HEK293 (cell line): ENCODE results near the gene LAPTM4A.

Source experiments
- CTCF ChIA-PET: fragments of 350-600 bp; formaldehyde crosslinking; extraction: SDS; loops from one replicate; lab custom pipeline; 2021; ENCODE audit warnings: antibody characterized with exemption; lab: Yijun Ruan, JAX
- POLR2A ChIA-PET: fragments of 300-600 bp; formaldehyde crosslinking; extraction: SDS; loops from one replicate; lab custom pipeline; 2020; ENCODE audit warnings: antibody characterized with exemption, inconsistent platforms; lab: Yijun Ruan, JAX
- H3K27ac ChIP-seq: fragments of 200-500 bp; sonication (Bioruptor generic); 2 replicates; pipeline ENCODE4 v1.5.1; 2014; ENCODE audit warnings: low read depth, low read length, control low read depth, inconsistent platforms; ENCODE audit errors: extremely low read depth
- H3K36me3 ChIP-seq, 2 experiments: fragments of 200-500 bp in 1 of 2; sonication (Bioruptor generic) in 1 of 2; 1 replicate in 1 of 2; 2 replicates in 1 of 2; pipeline ENCODE4 v1.5.1; 2014 to 2017; ENCODE audit warnings: inconsistent platforms in 2 of 2, low read length in 2 of 2; ENCODE audit not compliant: control insufficient read depth in 2 of 2, insufficient read depth in 1 of 2
- H3K4me1 ChIP-seq: fragments of 200-500 bp; sonication (Bioruptor generic); 2 replicates; pipeline ENCODE4 v1.5.1; 2014; ENCODE audit warnings: mild to moderate bottlenecking, low read length, inconsistent platforms; ENCODE audit not compliant: control insufficient read depth, insufficient read depth
- H3K4me3 ChIP-seq: 2 replicates; pipeline ENCODE4 v1.5.1; 2011; ENCODE audit warnings: low read depth, mild to moderate bottlenecking, control low read depth, low read length, moderate library complexity
- H3K9me3 ChIP-seq: fragments of 200-500 bp; sonication (Bioruptor generic); 2 replicates; pipeline ENCODE4 v1.5.1; 2014; ENCODE audit warnings: low read depth, low read length, inconsistent platforms; ENCODE audit not compliant: control insufficient read depth, insufficient read depth
- GLI2 ChIP-seq: fragments of 450-650 bp; formaldehyde crosslinking; IDR thresholded peaks from 2 replicates; pipeline ENCODE4; 2017; ENCODE audit warnings: missing biosample characterization, missing genetic modification characterization, low read depth, borderline replicate concordance
- GLI4 ChIP-seq: fragments of 450-650 bp; formaldehyde crosslinking; IDR thresholded peaks from 2 replicates; pipeline ENCODE4 v1.5.1; 2016; ENCODE audit warnings: missing biosample characterization, missing genetic modification characterization
- PRDM4 ChIP-seq: fragments of 450-650 bp; formaldehyde crosslinking; IDR thresholded peaks from 2 replicates; pipeline ENCODE4 v1.5.1; 2017; ENCODE audit warnings: missing biosample characterization, missing genetic modification characterization
- REPIN1 ChIP-seq: fragments of 450-650 bp; formaldehyde crosslinking; IDR thresholded peaks from 2 replicates; pipeline ENCODE4 v1.5.1; 2017; ENCODE audit warnings: missing biosample characterization, missing genetic modification characterization, low read depth
- SETDB1 ChIP-seq: IDR thresholded peaks from one replicate; pipeline ENCODE4 v1.6.1; 2017; ENCODE audit warnings: mild to moderate bottlenecking, low read length, moderate library complexity, mixed read lengths; ENCODE audit not compliant: insufficient read length
- ZBTB1 ChIP-seq: fragments of 450-650 bp; formaldehyde crosslinking; IDR thresholded peaks from 2 replicates; pipeline ENCODE4 v1.5.1; 2016; ENCODE audit warnings: missing biosample characterization, missing genetic modification characterization
- ZIC2 ChIP-seq: fragments of 450-650 bp; formaldehyde crosslinking; IDR thresholded peaks from 2 replicates; pipeline ENCODE4 v1.5.1; 2016; ENCODE audit warnings: missing biosample characterization, missing genetic modification characterization
- ZNF114 ChIP-seq: fragments of 450-650 bp; formaldehyde crosslinking; IDR thresholded peaks from 2 replicates; pipeline ENCODE4 v1.5.0; 2017; ENCODE audit warnings: missing biosample characterization, missing genetic modification characterization
- ZNF202 ChIP-seq: fragments of 450-650 bp; formaldehyde crosslinking; IDR thresholded peaks from 2 replicates; pipeline ENCODE4 v1.5.1; 2016; ENCODE audit warnings: missing biosample characterization, missing genetic modification characterization, borderline replicate concordance
- ZNF423 ChIP-seq: fragments of 450-650 bp; formaldehyde crosslinking; IDR thresholded peaks from 2 replicates; pipeline ENCODE4 v1.5.1; 2016; ENCODE audit warnings: missing biosample characterization, missing genetic modification characterization
- ZNF514 ChIP-seq: fragments of 450-650 bp; formaldehyde crosslinking; IDR thresholded peaks from 2 replicates; pipeline ENCODE4 v1.5.1; 2016; ENCODE audit warnings: missing biosample characterization, missing genetic modification characterization
- ZNF558 ChIP-seq: fragments of 450-650 bp; formaldehyde crosslinking; IDR thresholded peaks from 2 replicates; pipeline ENCODE4 v1.5.1; 2016; ENCODE audit warnings: missing biosample characterization, missing genetic modification characterization
- ZNF560 ChIP-seq: fragments of 450-650 bp; formaldehyde crosslinking; IDR thresholded peaks from 2 replicates; pipeline ENCODE4 v1.5.1; 2017; ENCODE audit warnings: missing biosample characterization, missing genetic modification characterization, borderline replicate concordance
- ZNF658 ChIP-seq: fragments of 450-650 bp; formaldehyde crosslinking; IDR thresholded peaks from 2 replicates; pipeline ENCODE4; 2016; ENCODE audit warnings: missing biosample characterization, missing genetic modification characterization
- ZNF785 ChIP-seq: fragments of 450-650 bp; formaldehyde crosslinking; IDR thresholded peaks from 2 replicates; pipeline ENCODE4 v1.5.1; 2016; ENCODE audit warnings: missing biosample characterization, missing genetic modification characterization
- TF ChIP-seq, protein P1 (sequence below): fragments of 450-650 bp; formaldehyde crosslinking; IDR thresholded peaks from 2 replicates; pipeline ENCODE4 v1.5.1; 2017; ENCODE audit warnings: missing biosample characterization, missing genetic modification characterization
- TF ChIP-seq, protein P2 (sequence below): fragments of 450-650 bp; formaldehyde crosslinking; IDR thresholded peaks from 2 replicates; pipeline ENCODE4 v1.5.1; 2016; ENCODE audit warnings: missing biosample characterization, missing genetic modification characterization
- TF ChIP-seq, protein P3 (sequence below): fragments of 450-650 bp; formaldehyde crosslinking; IDR thresholded peaks from 2 replicates; pipeline ENCODE4 v1.5.1; 2016; ENCODE audit warnings: missing biosample characterization, missing genetic modification characterization
- TF ChIP-seq, protein P4 (sequence below): fragments of 450-650 bp; formaldehyde crosslinking; IDR thresholded peaks from 2 replicates; pipeline ENCODE4 v1.5.1; 2016; ENCODE audit warnings: missing biosample characterization, missing genetic modification characterization, borderline replicate concordance

LAPTM4A gene

GRCh38 chr2:20094142-20094755 is 42.8 kb upstream of the LAPTM4A start:
- TF ChIP-seq REPIN1 (tag by site-specific recombination) (no peak), ZBTB1 (tag by site-specific recombination) (no peak), PRDM4 (tag by site-specific recombination) (peak; percentile 77), ZNF114 (no peak), GLI4 (tag by site-specific recombination) (no peak), ZNF560 (tag by site-specific recombination) (no peak), SETDB1 (no peak), ZIC2 (tag by site-specific recombination) (peak; percentile 82)
- TF ChIP-seq, protein P1, sequence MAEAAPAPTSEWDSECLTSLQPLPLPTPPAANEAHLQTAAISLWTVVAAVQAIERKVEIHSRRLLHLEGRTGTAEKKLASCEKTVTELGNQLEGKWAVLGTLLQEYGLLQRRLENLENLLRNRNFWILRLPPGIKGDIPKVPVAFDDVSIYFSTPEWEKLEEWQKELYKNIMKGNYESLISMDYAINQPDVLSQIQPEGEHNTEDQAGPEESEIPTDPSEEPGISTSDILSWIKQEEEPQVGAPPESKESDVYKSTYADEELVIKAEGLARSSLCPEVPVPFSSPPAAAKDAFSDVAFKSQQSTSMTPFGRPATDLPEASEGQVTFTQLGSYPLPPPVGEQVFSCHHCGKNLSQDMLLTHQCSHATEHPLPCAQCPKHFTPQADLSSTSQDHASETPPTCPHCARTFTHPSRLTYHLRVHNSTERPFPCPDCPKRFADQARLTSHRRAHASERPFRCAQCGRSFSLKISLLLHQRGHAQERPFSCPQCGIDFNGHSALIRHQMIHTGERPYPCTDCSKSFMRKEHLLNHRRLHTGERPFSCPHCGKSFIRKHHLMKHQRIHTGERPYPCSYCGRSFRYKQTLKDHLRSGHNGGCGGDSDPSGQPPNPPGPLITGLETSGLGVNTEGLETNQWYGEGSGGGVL = 0 out of 2 replicates have a peak, but pooled peaks have one; percentile 20
- TF ChIP-seq, protein P2, sequence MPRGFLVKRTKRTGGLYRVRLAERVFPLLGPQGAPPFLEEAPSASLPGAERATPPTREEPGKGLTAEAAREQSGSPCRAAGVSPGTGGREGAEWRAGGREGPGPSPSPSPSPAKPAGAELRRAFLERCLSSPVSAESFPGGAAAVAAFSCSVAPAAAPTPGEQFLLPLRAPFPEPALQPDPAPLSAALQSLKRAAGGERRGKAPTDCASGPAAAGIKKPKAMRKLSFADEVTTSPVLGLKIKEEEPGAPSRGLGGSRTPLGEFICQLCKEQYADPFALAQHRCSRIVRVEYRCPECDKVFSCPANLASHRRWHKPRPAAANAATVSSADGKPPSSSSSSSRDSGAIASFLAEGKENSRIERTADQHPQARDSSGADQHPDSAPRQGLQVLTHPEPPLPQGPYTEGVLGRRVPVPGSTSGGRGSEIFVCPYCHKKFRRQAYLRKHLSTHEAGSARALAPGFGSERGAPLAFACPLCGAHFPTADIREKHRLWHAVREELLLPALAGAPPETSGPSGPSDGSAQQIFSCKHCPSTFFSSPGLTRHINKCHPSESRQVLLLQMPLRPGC (tag by site-specific recombination) = no peak
- TF ChIP-seq, protein P3, sequence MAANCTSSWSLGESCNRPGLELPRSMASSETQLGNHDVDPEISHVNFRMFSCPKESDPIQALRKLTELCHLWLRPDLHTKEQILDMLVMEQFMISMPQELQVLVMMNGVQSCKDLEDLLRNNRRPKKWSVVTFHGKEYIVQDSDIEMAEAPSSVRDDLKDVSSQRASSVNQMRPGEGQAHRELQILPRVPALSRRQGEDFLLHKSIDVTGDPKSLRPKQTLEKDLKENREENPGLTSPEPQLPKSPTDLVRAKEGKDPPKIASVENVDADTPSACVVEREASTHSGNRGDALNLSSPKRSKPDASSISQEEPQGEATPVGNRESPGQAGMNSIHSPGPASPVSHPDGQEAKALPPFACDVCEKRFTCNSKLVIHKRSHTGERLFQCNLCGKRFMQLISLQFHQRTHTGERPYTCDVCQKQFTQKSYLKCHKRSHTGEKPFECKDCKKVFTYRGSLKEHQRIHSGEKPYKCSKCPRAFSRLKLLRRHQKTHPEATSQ (tag by site-specific recombination) = no peak
- ChIA-PET POLR2A (interaction anchor here (0.8 to 1.4 kb wide), 2 partner anchors 43 to 104 kb away, joined by 4 to 7 read pairs; partner anchors contain the start of genes LAPTM4A and WDR35), CTCF (interaction anchor here (0.6 to 7.7 kb wide), 18 partner anchors 40 to 892 kb away, joined by 3 to 128 read pairs (median 4); partner anchors contain the start of genes LAPTM4A and SDC1)
- 0 out of 2 replicates have a peak, but pooled peaks cover 2% of the 10 kb centered on the region for H3K4me1 ChIP-seq
- H3K27ac ChIP-seq = no peak overlapping the region
- no peak overlapping the region for H3K4me3 ChIP-seq
- no peaks in the 10 kb centered on the region for H3K9me3 ChIP-seq
- no peaks in the 10 kb centered on the region for H3K36me3 ChIP-seq

DNA sequence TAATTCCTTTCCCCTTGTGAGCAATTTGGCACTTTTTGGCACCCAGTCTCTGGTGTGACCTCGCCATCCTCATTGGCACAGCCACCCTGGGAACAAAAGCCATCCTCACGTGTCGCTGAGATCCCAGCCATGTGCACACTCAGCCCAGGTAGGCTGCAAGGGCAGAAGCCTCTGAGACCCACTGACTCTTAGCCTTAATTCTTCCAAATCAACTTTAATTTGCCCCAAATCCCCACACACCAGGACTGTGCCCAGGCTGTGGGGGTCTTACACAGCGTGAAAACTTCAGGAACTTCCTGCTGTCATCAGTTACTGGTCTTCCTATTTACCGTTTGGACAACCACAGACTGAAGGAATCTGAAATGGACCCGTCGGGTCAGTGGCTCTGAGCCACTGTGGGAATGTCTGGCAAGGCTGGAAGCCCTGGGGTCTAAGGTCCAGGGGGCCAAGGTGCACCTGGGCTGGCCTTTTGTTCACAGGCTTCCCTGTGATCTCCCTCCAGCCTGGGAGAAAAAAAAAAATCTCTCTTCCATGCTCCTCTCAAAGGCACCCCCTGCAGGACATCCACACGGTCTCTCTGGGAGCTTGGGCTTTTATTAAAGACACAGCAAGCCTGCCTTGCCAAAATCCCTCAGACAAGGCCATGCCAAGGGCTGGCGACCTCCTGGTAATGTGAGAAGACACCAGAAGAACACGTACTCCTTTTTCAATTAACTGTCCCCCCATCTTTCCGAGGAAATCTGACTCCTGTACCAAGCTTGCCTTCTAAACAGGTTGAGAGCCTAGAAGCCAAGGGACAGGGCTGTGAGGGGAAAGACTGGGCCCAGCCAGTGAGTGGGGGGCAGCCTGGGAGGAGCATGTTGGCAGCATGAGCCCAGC is 42.1 kb upstream of the LAPTM4A start:
- Histone ChIP-seq H3K9me3 (no peaks in the 10 kb centered on the region), H3K36me3 (no peaks in the 10 kb centered on the region), H3K4me1 (0 out of 2 replicates have a peak, but pooled peaks cover 2% of the 10 kb centered on the region), H3K27ac (no peak overlapping the region), H3K4me3 (no peak overlapping the region)
- CTCF ChIA-PET = interaction anchor here (0.6 to 7.7 kb wide), 13 partner anchors 39 to 892 kb away, joined by 3 to 128 read pairs (median 6); partner anchors contain the start of gene LAPTM4A
- POLR2A ChIA-PET = interaction anchor here (0.8 kb wide), 1 partner anchor 43 kb away, joined by 7 read pairs; the partner anchor contains the start of gene LAPTM4A
- TF ChIP-seq GLI2 (tag by site-specific recombination) = no peak
- TF ChIP-seq ZNF202 = no peak
- no peak for TF ChIP-seq ZNF514
- TF ChIP-seq ZNF423 = no peak
- TF ChIP-seq ZNF558 = no peak
- no peak for TF ChIP-seq ZNF658 (tag by site-specific recombination)
- TF ChIP-seq, protein P4, sequence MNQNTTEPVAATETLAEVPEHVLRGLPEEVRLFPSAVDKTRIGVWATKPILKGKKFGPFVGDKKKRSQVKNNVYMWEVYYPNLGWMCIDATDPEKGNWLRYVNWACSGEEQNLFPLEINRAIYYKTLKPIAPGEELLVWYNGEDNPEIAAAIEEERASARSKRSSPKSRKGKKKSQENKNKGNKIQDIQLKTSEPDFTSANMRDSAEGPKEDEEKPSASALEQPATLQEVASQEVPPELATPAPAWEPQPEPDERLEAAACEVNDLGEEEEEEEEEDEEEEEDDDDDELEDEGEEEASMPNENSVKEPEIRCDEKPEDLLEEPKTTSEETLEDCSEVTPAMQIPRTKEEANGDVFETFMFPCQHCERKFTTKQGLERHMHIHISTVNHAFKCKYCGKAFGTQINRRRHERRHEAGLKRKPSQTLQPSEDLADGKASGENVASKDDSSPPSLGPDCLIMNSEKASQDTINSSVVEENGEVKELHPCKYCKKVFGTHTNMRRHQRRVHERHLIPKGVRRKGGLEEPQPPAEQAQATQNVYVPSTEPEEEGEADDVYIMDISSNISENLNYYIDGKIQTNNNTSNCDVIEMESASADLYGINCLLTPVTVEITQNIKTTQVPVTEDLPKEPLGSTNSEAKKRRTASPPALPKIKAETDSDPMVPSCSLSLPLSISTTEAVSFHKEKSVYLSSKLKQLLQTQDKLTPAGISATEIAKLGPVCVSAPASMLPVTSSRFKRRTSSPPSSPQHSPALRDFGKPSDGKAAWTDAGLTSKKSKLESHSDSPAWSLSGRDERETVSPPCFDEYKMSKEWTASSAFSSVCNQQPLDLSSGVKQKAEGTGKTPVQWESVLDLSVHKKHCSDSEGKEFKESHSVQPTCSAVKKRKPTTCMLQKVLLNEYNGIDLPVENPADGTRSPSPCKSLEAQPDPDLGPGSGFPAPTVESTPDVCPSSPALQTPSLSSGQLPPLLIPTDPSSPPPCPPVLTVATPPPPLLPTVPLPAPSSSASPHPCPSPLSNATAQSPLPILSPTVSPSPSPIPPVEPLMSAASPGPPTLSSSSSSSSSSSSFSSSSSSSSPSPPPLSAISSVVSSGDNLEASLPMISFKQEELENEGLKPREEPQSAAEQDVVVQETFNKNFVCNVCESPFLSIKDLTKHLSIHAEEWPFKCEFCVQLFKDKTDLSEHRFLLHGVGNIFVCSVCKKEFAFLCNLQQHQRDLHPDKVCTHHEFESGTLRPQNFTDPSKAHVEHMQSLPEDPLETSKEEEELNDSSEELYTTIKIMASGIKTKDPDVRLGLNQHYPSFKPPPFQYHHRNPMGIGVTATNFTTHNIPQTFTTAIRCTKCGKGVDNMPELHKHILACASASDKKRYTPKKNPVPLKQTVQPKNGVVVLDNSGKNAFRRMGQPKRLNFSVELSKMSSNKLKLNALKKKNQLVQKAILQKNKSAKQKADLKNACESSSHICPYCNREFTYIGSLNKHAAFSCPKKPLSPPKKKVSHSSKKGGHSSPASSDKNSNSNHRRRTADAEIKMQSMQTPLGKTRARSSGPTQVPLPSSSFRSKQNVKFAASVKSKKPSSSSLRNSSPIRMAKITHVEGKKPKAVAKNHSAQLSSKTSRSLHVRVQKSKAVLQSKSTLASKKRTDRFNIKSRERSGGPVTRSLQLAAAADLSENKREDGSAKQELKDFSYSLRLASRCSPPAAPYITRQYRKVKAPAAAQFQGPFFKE = no peak
- TF ChIP-seq ZNF785 = no peak
